NCI-H1417 (cell line): ENCODE data around the gene TEX19.

Experiments used
- DNase-seq, 3 experiments: peaks; one replicate each; lab custom pipeline; 2025; lab: John Stamatoyannopoulos, UW

The TEX19 gene

GRCh38 chr17:82358465-82359350 is at the start of gene TEX19:
TEX19 (plus strand) TSS chr17:82359247; CDS start chr17:82362151, 2,904 bp downstream.
- peak in 2 of 3 experiments; percentile 49 to 73 for DNase-seq

GRCh38 chr17:82309656-82310570 is 49.1 kb upstream of the TEX19 start:
- DNase-seq, result no peak

GRCh38 chr17:82310877-82311276 is 48.2 kb upstream of the TEX19 start:
- DNase-seq, result no peak

- no peak for DNase-seq
Observed at GRCh38 chr17:82311971-82312370, 47.1 kb upstream of the TEX19 start.

- DNase-seq, result no peak
Observed at GRCh38 chr17:82313195-82314011, 45.6 kb upstream of the TEX19 start.

GRCh38 chr17:82314012-82314726 is 44.9 kb upstream of the TEX19 start:
- no peak for DNase-seq

GRCh38 chr17:82314727-82315605 is 44.1 kb upstream of the TEX19 start:
- DNase-seq, result no peak

- DNase-seq, result peak in 2 of 3 experiments; percentile 33 to 47
Observed at GRCh38 chr17:82315703-82316358, 43.2 kb upstream of the TEX19 start.

- no peak for DNase-seq
Observed at GRCh38 chr17:82316651-82317393, 42.2 kb upstream of the TEX19 start.

- no peak for DNase-seq
Observed at GRCh38 chr17:82317394-82318168, 41.5 kb upstream of the TEX19 start, which contains the start of gene CD7. CD7 (minus strand) TSS chr17:82317608; CDS start chr17:82317495, 113 bp downstream.

GRCh38 chr17:82318169-82318498 is 40.9 kb upstream of the TEX19 start:
- no peak for DNase-seq

- DNase-seq, result no peak
Observed at GRCh38 chr17:82318772-82319606, 40.1 kb upstream of the TEX19 start.

- no peak for DNase-seq
Observed at GRCh38 chr17:82319619-82320062, 39.4 kb upstream of the TEX19 start.

- DNase-seq, result no peak
Observed at GRCh38 chr17:82320140-82320840, 38.8 kb upstream of the TEX19 start.

- peak in 1 of 3 experiments; percentile 33 for DNase-seq
Observed at GRCh38 chr17:82320956-82321927, 37.8 kb upstream of the TEX19 start.
